Mononuclear cell (primary cell): ENCODE measurements around the gene RHOXF2B. TPM values are rescaled to one million over a fixed set of nuclear protein-coding genes. Genes with fewer than 3 reads are reported as not detected.
"Not testable (repeated sequence)": the region's sequence is repeated elsewhere in the genome, so short reads cannot be mapped to it uniquely, and the experiment has no call there.

Source experiments
- H3K27me3 ChIP-seq: 2 replicates; pipeline ENCODE4 v1.6.0; 2011; ENCODE audit warnings: low read length, control low read depth; ENCODE audit not compliant: insufficient read depth
- H3K4me1 ChIP-seq: 2 replicates; pipeline ENCODE4 v1.5.1; 2011; ENCODE audit warnings: mild to moderate bottlenecking, low read length, control low read depth; ENCODE audit not compliant: insufficient read depth
- H3K4me3 ChIP-seq: 2 replicates; pipeline ENCODE4 v1.5.1; 2011; ENCODE audit warnings: mild to moderate bottlenecking, low read length, moderate library complexity
- H3K9me3 ChIP-seq: 2 replicates; pipeline ENCODE4 v1.5.1; 2011; ENCODE audit warnings: low read depth, mild to moderate bottlenecking, control low read depth, low read length
- total RNA-seq: library from RNA; depleted of rRNA; stranded (reverse); fragments of >200 nt; gene quantifications from one replicate; pipeline ENCODE4 v1.2.3, GENCODE V29; 2012

RHOXF2B gene
- total RNA-seq, 1 donor, result under 0.01 TPM

DNA sequence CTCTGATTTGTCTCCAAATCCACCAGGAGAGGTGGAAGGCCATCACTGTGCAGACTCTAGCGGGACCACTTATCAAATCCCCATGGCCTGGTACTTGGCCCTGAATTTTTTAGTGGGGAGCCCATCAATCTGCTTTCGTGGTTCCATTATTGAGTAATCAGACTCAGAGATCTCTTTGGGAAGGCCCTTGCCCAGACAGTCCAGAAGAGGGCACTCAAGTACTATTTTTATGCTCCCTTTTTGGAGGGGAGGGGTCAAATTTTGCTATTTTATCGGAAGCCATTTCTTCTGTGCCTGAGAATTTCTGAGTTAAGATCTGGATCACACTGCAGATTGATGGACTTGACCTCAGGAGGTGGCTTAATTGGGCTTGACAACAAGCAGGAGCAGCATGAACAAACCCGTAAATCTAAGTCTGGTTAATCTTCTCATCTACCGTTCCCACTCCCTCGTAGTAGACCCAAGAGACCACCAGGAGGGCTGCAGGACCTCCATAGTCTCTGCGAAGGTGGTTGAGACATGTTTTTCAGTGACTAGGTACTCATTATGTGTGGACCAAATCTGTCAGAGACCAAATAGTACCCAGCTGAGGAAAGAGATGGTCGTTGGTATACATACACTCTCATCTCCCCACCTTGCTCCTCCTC lies 38.3 kb downstream of the RHOXF2B start:
- not testable (repeated sequence) for H3K4me1 ChIP-seq, H3K9me3 ChIP-seq, H3K27me3 ChIP-seq, H3K4me3 ChIP-seq

DNA sequence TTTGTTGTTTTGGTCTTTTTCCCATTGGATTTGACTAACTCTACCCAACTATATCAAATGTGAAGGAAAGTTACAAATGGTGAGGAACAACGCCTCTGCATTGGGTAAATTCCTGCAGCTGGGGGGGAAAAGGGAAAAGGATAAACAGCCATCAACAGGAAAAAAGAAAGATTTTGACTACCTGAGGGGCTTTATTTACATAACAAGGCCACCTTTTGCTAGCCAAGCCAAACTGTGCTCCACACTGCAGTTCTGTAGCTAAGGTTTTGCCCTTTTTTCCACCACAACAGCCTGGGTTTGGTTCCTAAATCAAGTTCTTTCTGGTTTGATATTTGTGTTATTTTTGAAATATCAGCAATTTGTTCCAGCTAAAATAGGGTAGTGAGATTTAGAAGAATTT lies 40.8 kb downstream of the RHOXF2B start:
- H3K4me3 ChIP-seq, result no peak overlapping the region
- no peaks in the 10 kb centered on the region for H3K27me3 ChIP-seq
- no peaks in the 10 kb centered on the region for H3K9me3 ChIP-seq
- peaks cover 9% of the 10 kb centered on the region for H3K4me1 ChIP-seq

DNA sequence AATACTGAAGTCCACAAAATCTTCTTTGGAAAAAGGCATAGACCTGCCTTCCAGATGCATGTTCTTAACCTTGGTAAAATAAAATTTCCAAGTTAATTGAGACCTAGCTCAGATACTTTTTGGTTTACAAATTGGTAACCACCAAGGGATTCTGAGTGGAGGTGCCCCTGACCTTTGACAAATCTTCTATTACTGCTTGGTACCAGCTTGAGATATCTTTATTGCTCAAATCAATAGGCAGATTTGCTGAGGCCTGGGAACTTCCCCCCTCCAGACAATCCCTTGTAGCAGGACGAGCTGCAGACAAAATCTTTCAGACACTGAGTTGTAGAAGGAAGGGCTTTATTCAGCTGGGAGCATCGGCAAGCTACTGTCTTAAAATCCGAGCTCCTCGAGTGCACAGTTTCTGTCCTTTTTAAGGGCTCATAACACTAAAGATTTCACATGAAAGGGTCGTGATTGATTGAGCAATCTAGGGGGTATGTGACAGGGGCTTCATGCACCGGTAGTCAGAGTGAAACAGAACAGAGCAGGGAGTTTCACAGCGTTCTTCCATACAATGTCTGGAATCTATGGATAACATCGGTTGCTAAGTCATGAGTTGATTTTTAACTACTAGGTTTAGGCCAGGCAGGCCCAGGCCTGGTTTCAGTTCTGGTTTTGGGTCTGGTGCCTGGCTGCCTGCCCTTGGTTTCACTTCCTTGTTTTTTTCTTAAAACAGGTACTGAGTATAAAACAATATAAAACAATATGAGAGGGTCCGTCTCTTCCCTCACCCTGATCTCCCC lies 41.8 kb downstream of the RHOXF2B start:
- H3K27me3 ChIP-seq, H3K4me1 ChIP-seq, H3K9me3 ChIP-seq, H3K4me3 ChIP-seq: not testable (repeated sequence)

DNA sequence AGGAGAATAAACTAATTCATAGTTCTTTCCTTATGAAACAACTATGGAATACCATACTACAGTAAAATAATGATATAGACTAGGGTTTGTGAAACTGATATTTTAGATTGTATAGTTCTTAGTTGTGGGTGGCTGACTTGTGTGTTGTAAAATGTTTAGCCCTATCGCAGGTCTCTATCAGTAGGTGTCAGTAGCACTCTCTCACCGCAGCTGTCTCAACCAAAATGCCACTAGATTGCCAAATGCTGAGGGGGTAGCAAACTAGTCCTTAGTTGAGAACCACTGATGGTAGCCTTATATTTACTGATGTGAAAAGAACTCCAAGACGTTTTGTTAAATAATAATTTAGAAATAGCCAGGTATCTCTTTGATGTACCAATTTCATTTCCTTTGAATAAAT lies 48.1 kb downstream of the RHOXF2B start:
- no peaks in the 10 kb centered on the region for H3K27me3 ChIP-seq
- H3K9me3 ChIP-seq, result no peaks in the 10 kb centered on the region
- no peak overlapping the region for H3K4me3 ChIP-seq
- no peaks in the 10 kb centered on the region for H3K4me1 ChIP-seq

DNA sequence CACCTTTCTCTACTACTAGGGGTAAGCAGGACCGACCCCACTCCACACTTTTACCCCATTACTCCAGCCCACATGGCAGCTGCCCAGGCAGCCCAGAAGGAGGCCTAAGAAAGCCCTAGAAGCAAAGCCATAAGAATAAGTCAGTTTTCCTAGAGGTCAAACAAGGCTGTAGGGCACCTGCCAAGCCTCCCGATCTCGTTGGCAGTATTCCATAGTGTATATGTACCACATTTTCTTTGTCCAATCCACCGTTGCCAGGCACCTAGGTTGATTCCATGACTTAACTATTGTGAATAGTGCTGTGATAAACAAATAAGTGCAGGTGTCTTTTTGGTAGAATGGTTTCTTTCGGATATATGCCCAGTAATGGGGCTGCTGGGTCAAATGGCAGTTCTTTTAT lies 54.2 kb downstream of the RHOXF2B start:
- peaks cover 10% of the 10 kb centered on the region for H3K27me3 ChIP-seq
- no peak overlapping the region for H3K4me3 ChIP-seq
- no peaks in the 10 kb centered on the region for H3K4me1 ChIP-seq
- no peaks in the 10 kb centered on the region for H3K9me3 ChIP-seq

DNA sequence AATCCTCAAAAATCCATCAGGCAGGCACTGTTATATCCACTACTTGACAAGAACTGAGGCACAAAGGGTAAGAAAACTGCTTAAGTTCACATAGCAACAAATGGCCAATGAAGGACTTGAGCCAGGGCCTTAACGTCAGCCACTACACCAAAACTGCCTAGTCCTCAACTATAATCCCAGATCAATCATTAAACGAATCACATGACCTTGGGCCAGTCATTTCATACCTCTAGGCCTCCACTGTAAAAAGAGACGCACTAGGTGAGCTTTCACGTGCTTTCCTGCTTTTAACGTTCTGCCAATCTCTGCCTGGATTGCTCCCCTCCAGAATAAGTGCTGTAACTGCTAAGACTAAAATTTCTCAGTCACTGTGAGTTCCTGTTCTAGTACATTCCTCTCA lies 54.7 kb downstream of the RHOXF2B start:
- no peak overlapping the region for H3K4me3 ChIP-seq
- H3K27me3 ChIP-seq, result peaks cover 15% of the 10 kb centered on the region
- H3K4me1 ChIP-seq, result no peaks in the 10 kb centered on the region
- H3K9me3 ChIP-seq, result no peaks in the 10 kb centered on the region

Other genes with a start within 250 kb of the RHOXF2B start
- gene UPF3B, start 224.7 kb downstream of the RHOXF2B start, total RNA-seq, result 2.3 TPM
- gene RNF113A, start 206.0 kb downstream of the RHOXF2B start, total RNA-seq, result 25.6 TPM
- 41.3 TPM for gene NDUFA1, start 205.9 kb downstream of the RHOXF2B start, total RNA-seq
- gene AKAP14, start 181.8 kb downstream of the RHOXF2B start, total RNA-seq, result not detected
- 9.0 TPM for gene NKAP, start 133.9 kb downstream of the RHOXF2B start, total RNA-seq
- gene RHOXF1, start 38.2 kb upstream of the RHOXF2B start, total RNA-seq, result 0.21 TPM
- not detected for gene RHOXF2, start 80.9 kb upstream of the RHOXF2B start, total RNA-seq
- 52.8 TPM for gene ZBTB33, start 173.1 kb upstream of the RHOXF2B start, total RNA-seq
- 0.21 TPM for gene TMEM255A, start 233.8 kb upstream of the RHOXF2B start, total RNA-seq